HEK293T (cell line): ENCODE results near the gene ZNF692.

ENCODE experiments used
- ARNT ChIP-seq: fragments of 450-650 bp; IDR thresholded peaks from 2 replicates; pipeline ENCODE4 v1.6.1; 2017; ENCODE audit warnings: mild to moderate bottlenecking
- BHLHE40 ChIP-seq: fragments of 450-650 bp; IDR thresholded peaks from 2 replicates; pipeline ENCODE4 v1.6.1; 2016; ENCODE audit warnings: mild to moderate bottlenecking, moderate library complexity, borderline replicate concordance

DNA sequence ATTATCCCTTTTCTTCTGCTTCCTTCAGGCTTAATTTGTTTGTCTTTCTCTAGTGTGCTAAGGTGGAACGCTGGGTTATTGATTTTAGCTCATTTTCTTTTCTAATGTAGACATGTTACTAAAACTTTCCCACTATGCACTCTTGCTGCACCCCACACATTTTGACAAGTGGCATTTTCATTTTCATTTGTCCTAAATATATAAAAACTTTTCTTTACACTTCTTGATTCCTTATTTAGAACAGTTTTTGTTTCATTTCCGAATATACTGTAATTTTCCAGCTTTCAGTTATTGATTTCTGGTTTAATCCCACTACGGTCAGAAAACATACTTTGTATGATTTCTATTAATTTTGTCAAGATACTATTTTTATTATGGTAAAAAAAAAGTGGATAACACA is 58.4 kb downstream of the ZNF692 start:
- TF ChIP-seq BHLHE40 (no peak), ARNT (no peak)
